DND-41 (cell line): ENCODE data around the gene KRT86.

Experiments used
- ATAC-seq: fragments of 200-7000 bp; cut with Tn5 transposase; 3 replicates; pipeline ENCODE4 v1.9.1; 2021; ENCODE audit warnings: low read depth; ENCODE audit not compliant: insufficient read depth
- DNase-seq: peaks from one replicate; pipeline ENCODE4 v3.0.0-alpha.2; 2020
- H2AFZ ChIP-seq: 2 replicates; pipeline ENCODE4 v1.6.0; 2012; ENCODE audit warnings: low read depth, low read length
- H3K27ac ChIP-seq: 2 replicates; pipeline ENCODE4 v1.5.1; 2012; ENCODE audit warnings: low read length, inconsistent platforms
- H3K27me3 ChIP-seq: fragments of 200-600 bp; sonication (generic); 2 replicates; pipeline ENCODE4 v1.6.0; 2012; ENCODE audit warnings: low read length, mild to moderate bottlenecking, inconsistent platforms; ENCODE audit not compliant: insufficient read depth, poor library complexity
- H3K36me3 ChIP-seq: 2 replicates; pipeline ENCODE4 v1.5.1; 2012; ENCODE audit warnings: low read length, inconsistent platforms; ENCODE audit not compliant: insufficient read depth
- H3K4me1 ChIP-seq: 2 replicates; pipeline ENCODE4 v1.5.1; 2012; ENCODE audit warnings: mild to moderate bottlenecking, low read length; ENCODE audit not compliant: insufficient read depth
- H3K4me2 ChIP-seq: 2 replicates; pipeline ENCODE4 v1.6.0; 2012; ENCODE audit warnings: mild to moderate bottlenecking, moderate library complexity, low read length, inconsistent platforms; ENCODE audit not compliant: insufficient read depth
- H3K4me3 ChIP-seq, 2 experiments: fragments of 200-600 bp in 1 of 2; shearing (Covaris generic) in 1 of 2; 2 replicates each; pipeline ENCODE4 v1.5.1; 2012 to 2016; ENCODE audit warnings: inconsistent platforms in 2 of 2, low read length in 2 of 2, mild to moderate bottlenecking in 2 of 2, low read depth in 1 of 2, moderate library complexity in 1 of 2
- H3K79me2 ChIP-seq: 2 replicates; pipeline ENCODE4 v1.6.0; 2012; ENCODE audit warnings: low read length, inconsistent platforms; ENCODE audit not compliant: insufficient read depth
- H3K9ac ChIP-seq: 2 replicates; pipeline ENCODE4 v1.6.0; 2012; ENCODE audit warnings: low read depth, mild to moderate bottlenecking, inconsistent platforms, low read length, moderate library complexity
- H3K9me3 ChIP-seq: 2 replicates; pipeline ENCODE4 v1.5.1; 2012; ENCODE audit warnings: low read length, moderate library complexity, mild to moderate bottlenecking, inconsistent platforms; ENCODE audit not compliant: insufficient read depth, severe bottlenecking
- H4K20me1 ChIP-seq: 2 replicates; pipeline ENCODE4 v1.6.0; 2012; ENCODE audit warnings: low read length; ENCODE audit not compliant: insufficient read depth
- CTCF ChIP-seq: IDR thresholded peaks from 2 replicates; pipeline ENCODE4 v1.5.1; 2012; ENCODE audit warnings: borderline replicate concordance, low read length, moderate library complexity, mild to moderate bottlenecking; ENCODE audit not compliant: poor library complexity, severe bottlenecking; ENCODE audit errors: extremely low read depth
- EZH2 ChIP-seq: IDR thresholded peaks from 3 replicates; pipeline ENCODE4 v1.6.1; 2012; ENCODE audit warnings: borderline replicate concordance, low read depth, mild to moderate bottlenecking, moderate library complexity, low read length, inconsistent platforms; ENCODE audit not compliant: severe bottlenecking

The KRT86 gene

GRCh38 chr12:52317468-52318052 lies 43.1 kb downstream of the KRT86 start:
- Histone ChIP-seq H4K20me1 (no peaks in the 10 kb centered on the region; the same call in 1 of the 2 replicates), H3K9me3 (no peaks in the 10 kb centered on the region), H3K27ac (no peak overlapping the region), H3K27me3 (no peaks in the 10 kb centered on the region), H3K4me1 (no peaks in the 10 kb centered on the region), H3K36me3 (no peaks in the 10 kb centered on the region), H3K4me3 (no peak overlapping the region), H3K79me2 (no peaks in the 10 kb centered on the region), H2AFZ (no peak overlapping the region), H3K4me2 (no peak overlapping the region), H3K9ac (no peak overlapping the region)
- TF ChIP-seq EZH2: no peak
- TF ChIP-seq CTCF: no peak
- ATAC-seq (no peak), DNase-seq (no peak)

GRCh38 chr12:52318241-52318990 lies 44.0 kb downstream of the KRT86 start:
- TF ChIP-seq CTCF (no peak), EZH2 (no peak)
- DNase-seq: no peak
- H3K4me1 ChIP-seq: no peaks in the 10 kb centered on the region
- H3K4me3 ChIP-seq: no peak overlapping the region
- no peaks in the 10 kb centered on the region for H3K27me3 ChIP-seq
- no peaks in the 10 kb centered on the region for H3K79me2 ChIP-seq
- no peaks in the 10 kb centered on the region for H3K9me3 ChIP-seq
- no peaks in the 10 kb centered on the region for H3K36me3 ChIP-seq
- H3K4me2 ChIP-seq: no peak overlapping the region
- no peak overlapping the region for H3K9ac ChIP-seq
- ATAC-seq: no peak
- H3K27ac ChIP-seq: no peak overlapping the region
- no peaks in the 10 kb centered on the region; the same call in 1 of the 2 replicates for H4K20me1 ChIP-seq
- H2AFZ ChIP-seq: no peak overlapping the region

- Histone ChIP-seq H3K9me3 (no peaks in the 10 kb centered on the region), H4K20me1 (no peaks in the 10 kb centered on the region; the same call in 1 of the 2 replicates), H3K4me3 (no peak overlapping the region), H2AFZ (no peak overlapping the region), H3K79me2 (no peaks in the 10 kb centered on the region), H3K9ac (no peak overlapping the region), H3K27ac (no peak overlapping the region), H3K36me3 (no peaks in the 10 kb centered on the region), H3K4me2 (no peak overlapping the region), H3K4me1 (no peaks in the 10 kb centered on the region), H3K27me3 (no peaks in the 10 kb centered on the region)
- DNase-seq (peak; percentile 7), ATAC-seq (no peak)
- TF ChIP-seq EZH2 (no peak), CTCF (no peak)
Measured at GRCh38 chr12:52319097-52319496, 44.7 kb downstream of the KRT86 start.
